ENCODE data around the gene ARRB1. TPM values are rescaled to one million over a fixed set of nuclear protein-coding genes. Genes with fewer than 3 reads are reported as not detected.

ARRB1 gene
- total and polyA plus RNA-seq, 4 donors, result 39.8 to 145 (median 55.2) TPM

GRCh38 chr11:75254326-75254725 is 97.1 kb downstream of the ARRB1 start:
- DNase-seq (no peak), ATAC-seq (ENCODE audit: insufficient read depth, low FRiP score) (no peak)
- H3K9ac ChIP-seq (ENCODE audit: insufficient read depth in 1 of 2, low read length in 2 of 2), result no peak overlapping the region

GRCh38 chr11:75249704-75250103 is 101.8 kb downstream of the ARRB1 start:
- Histone ChIP-seq H3K9me3 (ENCODE audit: control insufficient read depth in 4 of 4, insufficient read depth in 3 of 4, low read length in 3 of 4) (peaks cover 0 to 6% (median 2%) of the 10 kb centered on the region in 4 donors), H3K4me3 (no peak overlapping the region), H3K27me3 (ENCODE audit: control insufficient read depth in 3 of 3, insufficient read depth in 3 of 3, low read length in 2 of 3) (peaks cover 4 to 9% (median 4%) of the 10 kb centered on the region in 3 donors), H3K9ac (ENCODE audit: insufficient read depth in 1 of 2, low read length in 2 of 2) (no peak overlapping the region), H3K36me3 (ENCODE audit: control insufficient read depth in 4 of 4, insufficient read depth in 4 of 4, low read length in 4 of 4) (no peaks in the 10 kb centered on the region), H3K27ac (ENCODE audit: low read depth in 1 of 2, low read length in 1 of 2) (no peak overlapping the region), H3K4me1 (ENCODE audit: control insufficient read depth in 5 of 5, insufficient read depth in 5 of 5, low read length in 5 of 5) (no peaks in the 10 kb centered on the region)
- no peak for ATAC-seq (ENCODE audit: insufficient read depth, low FRiP score)
- WGBS, 2 donors, result 54 to 63% methylated on average over 3 of the region's 3 CpGs
- TF ChIP-seq CTCF (IDR thresholded peaks at IDR 0.05; ENCODE audit: control extremely low read depth, extremely low read depth), result no peak
- DNase-seq, result no peak

More at GRCh38 chr11:75254326-75254725, 97.1 kb downstream of the ARRB1 start:
- peaks cover 0 to 6% (median 2%) of the 10 kb centered on the region in 4 donors for H3K9me3 ChIP-seq (ENCODE audit: control insufficient read depth in 4 of 4, insufficient read depth in 3 of 4, low read length in 3 of 4)
- H3K4me3 ChIP-seq, result no peak overlapping the region
- TF ChIP-seq CTCF (IDR thresholded peaks at IDR 0.05; ENCODE audit: control extremely low read depth, extremely low read depth), result no peak
- H3K27ac ChIP-seq (ENCODE audit: low read depth in 1 of 2, low read length in 1 of 2), result no peak overlapping the region
- peaks cover 0 to 4% (median 3%) of the 10 kb centered on the region in 3 donors for H3K27me3 ChIP-seq (ENCODE audit: control insufficient read depth in 3 of 3, insufficient read depth in 3 of 3, low read length in 2 of 3)
- no peaks in the 10 kb centered on the region for H3K4me1 ChIP-seq (ENCODE audit: control insufficient read depth in 5 of 5, insufficient read depth in 5 of 5, low read length in 5 of 5)
- H3K36me3 ChIP-seq (ENCODE audit: control insufficient read depth in 4 of 4, insufficient read depth in 4 of 4, low read length in 4 of 4), result no peaks in the 10 kb centered on the region

GRCh38 chr11:75248924-75249256 is 102.6 kb downstream of the ARRB1 start:
- H3K27ac ChIP-seq (ENCODE audit: low read depth in 1 of 2, low read length in 1 of 2), result no peak overlapping the region
- no peaks in the 10 kb centered on the region for H3K36me3 ChIP-seq (ENCODE audit: control insufficient read depth in 4 of 4, insufficient read depth in 4 of 4, low read length in 4 of 4)
- WGBS, 2 donors, result 42 to 43% methylated on average over 11 of the region's 11 CpGs
- H3K9me3 ChIP-seq (ENCODE audit: control insufficient read depth in 4 of 4, insufficient read depth in 3 of 4, low read length in 3 of 4), result peaks cover 0 to 6% (median under 1%) of the 10 kb centered on the region in 4 donors
- H3K4me1 ChIP-seq (ENCODE audit: control insufficient read depth in 5 of 5, insufficient read depth in 5 of 5, low read length in 5 of 5), result no peaks in the 10 kb centered on the region
- no peak for DNase-seq
- TF ChIP-seq CTCF (IDR thresholded peaks at IDR 0.05; ENCODE audit: control extremely low read depth, extremely low read depth), result no peak
- H3K4me3 ChIP-seq, result no peak overlapping the region
- no peak for ATAC-seq (ENCODE audit: insufficient read depth, low FRiP score)
- H3K9ac ChIP-seq (ENCODE audit: insufficient read depth in 1 of 2, low read length in 2 of 2), result no peak overlapping the region
- peaks cover 7 to 16% (median 11%) of the 10 kb centered on the region in 3 donors for H3K27me3 ChIP-seq (ENCODE audit: control insufficient read depth in 3 of 3, insufficient read depth in 3 of 3, low read length in 2 of 3)

- Histone ChIP-seq H3K27ac (ENCODE audit: low read depth in 1 of 2, low read length in 1 of 2) (no peak overlapping the region), H3K4me1 (ENCODE audit: control insufficient read depth in 5 of 5, insufficient read depth in 5 of 5, low read length in 5 of 5) (no peaks in the 10 kb centered on the region), H3K36me3 (ENCODE audit: control insufficient read depth in 4 of 4, insufficient read depth in 4 of 4, low read length in 4 of 4) (no peaks in the 10 kb centered on the region), H3K4me3 (no peak overlapping the region), H3K9ac (ENCODE audit: insufficient read depth in 1 of 2, low read length in 2 of 2) (no peak overlapping the region), H3K9me3 (ENCODE audit: control insufficient read depth in 4 of 4, insufficient read depth in 3 of 4, low read length in 3 of 4) (no peaks in the 10 kb centered on the region), H3K27me3 (ENCODE audit: control insufficient read depth in 3 of 3, insufficient read depth in 3 of 3, low read length in 2 of 3) (peaks cover 7 to 34% (median 28%) of the 10 kb centered on the region in 3 donors)
- TF ChIP-seq CTCF (IDR thresholded peaks at IDR 0.05; ENCODE audit: control extremely low read depth, extremely low read depth), result no peak
- no peak for ATAC-seq (ENCODE audit: insufficient read depth, low FRiP score)
- DNase-seq, result no peak
- WGBS, 2 donors, result 83 to 89% methylated on average over 11 of the region's 11 CpGs
Observed at GRCh38 chr11:75246671-75247350, 104.7 kb downstream of the ARRB1 start.
